NCI-H2196 (cell line): ENCODE measurements around the gene STUM.

Experiments
- DNase-seq: peaks from one replicate; lab custom pipeline; 2025; ENCODE audit not compliant: unreplicated experiment; lab: John Stamatoyannopoulos, UW

The STUM gene

GRCh38 chr1:226624526-226624925 is 76.0 kb downstream of the STUM start:
- no peak for DNase-seq

GRCh38 chr1:226625326-226625725 is 76.8 kb downstream of the STUM start:
- DNase-seq = no peak

- no peak for DNase-seq
These were observed 77.4 kb downstream of the STUM start for GRCh38 chr1:226625832-226626576.

- DNase-seq = no peak
These were observed 78.0 kb downstream of the STUM start for GRCh38 chr1:226626577-226626956.

- DNase-seq = no peak
These were observed 78.6 kb downstream of the STUM start for GRCh38 chr1:226627050-226627755.

GRCh38 chr1:226627924-226628611 is 79.5 kb downstream of the STUM start:
- no peak for DNase-seq

GRCh38 chr1:226628612-226629155 is 80.1 kb downstream of the STUM start:
- no peak for DNase-seq

GRCh38 chr1:226629210-226629895 is 80.8 kb downstream of the STUM start:
- no peak for DNase-seq

- no peak for DNase-seq
These were observed 81.5 kb downstream of the STUM start for GRCh38 chr1:226629896-226630550.

GRCh38 chr1:226630592-226630991 is 82.0 kb downstream of the STUM start:
- no peak for DNase-seq

GRCh38 chr1:226631229-226632000 is 82.9 kb downstream of the STUM start:
- DNase-seq = no peak

- DNase-seq = no peak
These were observed 83.8 kb downstream of the STUM start for GRCh38 chr1:226632169-226632879.

- no peak for DNase-seq
These were observed 84.4 kb downstream of the STUM start for GRCh38 chr1:226632922-226633351.

GRCh38 chr1:226633541-226634165 is 85.1 kb downstream of the STUM start:
- no peak for DNase-seq

- peak; percentile 69 for DNase-seq
These were observed 85.6 kb downstream of the STUM start for GRCh38 chr1:226634166-226634588.

- DNase-seq = no peak
These were observed 86.2 kb downstream of the STUM start for GRCh38 chr1:226634611-226635246.

- DNase-seq = no peak
These were observed 86.9 kb downstream of the STUM start for GRCh38 chr1:226635456-226635941.

GRCh38 chr1:226636847-226637096 is 88.2 kb downstream of the STUM start:
- DNase-seq = no peak
